Endodermal cell (in vitro differentiated cells): ENCODE results near the gene ZDHHC14. TPM values are rescaled to one million over a fixed set of nuclear protein-coding genes. Genes with fewer than 3 reads are reported as not detected.
"Not testable (repeated sequence)": the region's sequence is repeated elsewhere in the genome, so short reads cannot be mapped to it uniquely, and the experiment has no call there.

Source experiments
- DNase-seq: peaks from one replicate; pipeline ENCODE4 v3.0.0-alpha.2; 2017
- H3K27ac ChIP-seq: 2 replicates; pipeline ENCODE4 v1.5.1; 2013; ENCODE audit warnings: mild to moderate bottlenecking, low read depth, low read length, moderate library complexity
- H3K27me3 ChIP-seq: 2 replicates; pipeline ENCODE4 v1.6.1; 2013; ENCODE audit warnings: mild to moderate bottlenecking, low read length, moderate library complexity; ENCODE audit not compliant: insufficient read depth, control insufficient read depth, poor library complexity, severe bottlenecking
- H3K36me3 ChIP-seq: 2 replicates; pipeline ENCODE4 v1.7.0; 2013; ENCODE audit warnings: mild to moderate bottlenecking, low read length, moderate library complexity; ENCODE audit not compliant: control insufficient read depth, insufficient read depth
- H3K4me1 ChIP-seq: one replicate; pipeline ENCODE4 v1.7.0; 2013; ENCODE audit warnings: low read length; ENCODE audit not compliant: control insufficient read depth, insufficient read depth
- H3K4me3 ChIP-seq: 2 replicates; pipeline ENCODE4 v1.5.1; 2013; ENCODE audit warnings: mild to moderate bottlenecking, low read length, moderate library complexity
- H3K9ac ChIP-seq: 2 replicates; pipeline ENCODE4 v1.6.1; 2013; ENCODE audit warnings: mild to moderate bottlenecking, low read length, moderate library complexity; ENCODE audit not compliant: poor library complexity, severe bottlenecking; ENCODE audit errors: extremely low read depth
- H3K9me3 ChIP-seq: 2 replicates; pipeline ENCODE4 v1.6.1; 2013; ENCODE audit warnings: mild to moderate bottlenecking, low read length, moderate library complexity; ENCODE audit not compliant: control insufficient read depth
- H3K27ac Mint-ChIP-seq: 2 replicates; pipeline ENCODE4 v1.8.0; 2020; ENCODE audit warnings: mixed read lengths
- H3K27me3 Mint-ChIP-seq: 2 replicates; pipeline ENCODE4 v1.8.0; 2021; ENCODE audit warnings: mild to moderate bottlenecking, mixed read lengths; ENCODE audit not compliant: insufficient read depth
- H3K36me3 Mint-ChIP-seq: 2 replicates; pipeline ENCODE4 v1.8.0; 2020; ENCODE audit warnings: low read depth, mixed read lengths
- H3K4me1 Mint-ChIP-seq: 2 replicates; pipeline ENCODE4 v1.8.0; 2020; ENCODE audit warnings: mixed read lengths
- H3K4me3 Mint-ChIP-seq: 2 replicates; pipeline ENCODE4 v1.8.0; 2020; ENCODE audit warnings: mild to moderate bottlenecking, moderate library complexity, mixed read lengths
- H3K9me3 Mint-ChIP-seq: 2 replicates; pipeline ENCODE4 v1.8.0; 2020; ENCODE audit warnings: mild to moderate bottlenecking, mixed read lengths
- CTCF ChIP-seq: fragments of 200-600 bp; sonication (generic); conservative IDR thresholded peaks from 2 replicates; pipeline ENCODE4 v1.5.0; 2021; ENCODE audit warnings: antibody characterized with exemption, mild to moderate bottlenecking
- WGBS, 2 experiments: methylation state at CpG; one replicate each; pipeline versions ENCODE4 v1.1.5 to v1.1.7; 2013; ENCODE audit warnings: missing lambda C conversion rate in 2 of 2, mixed read lengths in 1 of 2; ENCODE audit not compliant: insufficient coverage in 1 of 2, insufficient read length in 1 of 2; 5-methylcytosine and 5-hydroxymethylcytosine counted together
- total RNA-seq, 2 donors: library from RNA; stranded (reverse); fragmentation: NEBNext Ultra II Directional in 1 of 2; extraction: Animal tissue kit (Norgen Biotek cat#: 25700) in 1 of 2; gene quantifications; 2 replicates in 1 of 2; 3 replicates in 1 of 2; pipeline ENCODE4 v1.2.1, GENCODE V29; 2021

The ZDHHC14 gene
- total RNA-seq, 2 donors from 2014 or later: 2.3 to 4.5 TPM

- no peak overlapping the region for H3K4me3 ChIP-seq
- H3K36me3 Mint-ChIP-seq: peaks cover 2% of the 10 kb centered on the region
- H3K4me1 ChIP-seq: peaks cover 4% of the 10 kb centered on the region
- peaks cover 27% of the 10 kb centered on the region for H3K9me3 ChIP-seq
- no peak for TF ChIP-seq CTCF
- H3K9me3 Mint-ChIP-seq: peaks cover 19% of the 10 kb centered on the region
- no peaks in the 10 kb centered on the region for H3K36me3 ChIP-seq
- 95 to 96% methylated on average over 6 of the region's 6 CpGs for WGBS, 2 experiments
- H3K27me3 Mint-ChIP-seq: no peaks in the 10 kb centered on the region
- H3K9ac ChIP-seq: no peak overlapping the region
- no peak for DNase-seq
- peaks cover 6% of the 10 kb centered on the region for H3K4me1 Mint-ChIP-seq
- H3K4me3 Mint-ChIP-seq: no peak overlapping the region
- no peak overlapping the region for H3K27ac ChIP-seq
- H3K27ac Mint-ChIP-seq: no peak overlapping the region
- H3K27me3 ChIP-seq: no peaks in the 10 kb centered on the region
Observed at GRCh38 chr6:157393669-157394327, 12.8 kb downstream of the ZDHHC14 start.

GRCh38 chr6:157395199-157395598 lies 14.2 kb downstream of the ZDHHC14 start:
- peaks cover 14% of the 10 kb centered on the region for H3K9me3 Mint-ChIP-seq
- not testable (repeated sequence) for H3K9ac ChIP-seq, H3K4me3 ChIP-seq, H3K27ac ChIP-seq, H3K36me3 ChIP-seq, H3K4me3 Mint-ChIP-seq, DNase-seq, H3K27me3 Mint-ChIP-seq, H3K4me1 Mint-ChIP-seq, H3K4me1 ChIP-seq, H3K27me3 ChIP-seq, H3K27ac Mint-ChIP-seq, H3K36me3 Mint-ChIP-seq
- 86 to 93% methylated on average over 3 to 11 of the region's 11 CpGs for WGBS, 2 experiments
- peaks cover 24% of the 10 kb centered on the region for H3K9me3 ChIP-seq

GRCh38 chr6:157396026-157396425 lies 15.0 kb downstream of the ZDHHC14 start:
- Histone ChIP-seq H3K27ac (no peak overlapping the region), H3K4me3 (no peak overlapping the region), H3K4me1 (peaks cover 4% of the 10 kb centered on the region), H3K9me3 (peaks cover 15% of the 10 kb centered on the region), H3K9ac (no peak overlapping the region), H3K27me3 (no peaks in the 10 kb centered on the region), H3K36me3 (no peaks in the 10 kb centered on the region)
- no peak overlapping the region for H3K4me3 Mint-ChIP-seq
- no peak for DNase-seq
- TF ChIP-seq CTCF: no peak
- H3K27ac Mint-ChIP-seq: no peak overlapping the region
- WGBS, 2 experiments: 90 to 93% methylated on average over 3 of the region's 3 CpGs
- H3K36me3 Mint-ChIP-seq: no peaks in the 10 kb centered on the region
- no peaks in the 10 kb centered on the region for H3K27me3 Mint-ChIP-seq
- peaks cover 6% of the 10 kb centered on the region for H3K9me3 Mint-ChIP-seq
- H3K4me1 Mint-ChIP-seq: peaks cover 6% of the 10 kb centered on the region

GRCh38 chr6:157397660-157398059 lies 16.7 kb downstream of the ZDHHC14 start:
- Mint-ChIP-seq H3K27ac (no peak overlapping the region), H3K4me3 (no peak overlapping the region)
- H3K27me3 ChIP-seq: no peaks in the 10 kb centered on the region

More at GRCh38 chr6:157397660-157398059, 16.7 kb downstream of the ZDHHC14 start:
- TF ChIP-seq CTCF: no peak
- Mint-ChIP-seq H3K9me3 (no peaks in the 10 kb centered on the region), H3K4me1 (peaks cover 6% of the 10 kb centered on the region), H3K27me3 (no peaks in the 10 kb centered on the region), H3K36me3 (no peaks in the 10 kb centered on the region)
- no peak for DNase-seq
- Histone ChIP-seq H3K36me3 (no peaks in the 10 kb centered on the region), H3K9me3 (no peaks in the 10 kb centered on the region), H3K9ac (no peak overlapping the region), H3K4me1 (peaks cover 4% of the 10 kb centered on the region), H3K27ac (no peak overlapping the region), H3K4me3 (no peak overlapping the region)
- WGBS, 2 experiments: 92% methylated on average over 2 to 8 of the region's 9 CpGs
